Thyroid gland (tissue), 4 donors: ENCODE data around the gene SPTBN4.

Source experiments
- POLR2A ChIP-seq, 2 donors: fragments of 450-650 bp; IDR thresholded peaks; one replicate each; pipeline ENCODE4 v1.6.1; 2017; ENCODE audit warnings: antibody characterized with exemption in 2 of 2, mild to moderate bottlenecking in 2 of 2, moderate library complexity in 1 of 2
- TF ChIP-seq, protein P1 (sequence below), 6 experiments: fragments of 200-600 bp in 3 of 6; fragments of 450-650 bp in 3 of 6; sonication (generic) in 3 of 6; IDR thresholded peaks; one replicate each; pipeline ENCODE4 v1.5.1; 2016 to 2019; ENCODE audit warnings: antibody characterized with exemption in 6 of 6, mild to moderate bottlenecking in 2 of 6, inconsistent platforms in 1 of 6, moderate library complexity in 1 of 6

DNA sequence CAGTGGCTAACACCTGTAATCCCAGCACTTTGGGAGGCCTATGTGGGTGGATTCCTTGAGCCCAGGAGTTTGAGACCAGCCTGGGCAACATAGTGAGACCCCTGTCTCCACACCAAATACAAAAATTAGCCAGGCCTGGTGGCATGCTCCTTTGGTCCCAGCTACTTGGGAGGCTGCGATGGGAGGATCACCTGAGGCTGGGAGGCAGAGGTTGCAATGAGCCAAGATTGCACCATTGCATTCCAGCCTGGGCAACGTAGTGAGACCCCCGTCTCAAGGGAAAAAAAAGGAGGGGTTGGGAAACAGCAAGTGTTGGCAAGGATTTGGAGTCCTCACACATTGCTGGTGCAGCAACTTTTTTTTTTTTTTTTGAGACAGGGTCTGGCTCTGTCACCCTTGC, 19.2 kb downstream of the SPTBN4 start:
- TF ChIP-seq, protein P1, sequence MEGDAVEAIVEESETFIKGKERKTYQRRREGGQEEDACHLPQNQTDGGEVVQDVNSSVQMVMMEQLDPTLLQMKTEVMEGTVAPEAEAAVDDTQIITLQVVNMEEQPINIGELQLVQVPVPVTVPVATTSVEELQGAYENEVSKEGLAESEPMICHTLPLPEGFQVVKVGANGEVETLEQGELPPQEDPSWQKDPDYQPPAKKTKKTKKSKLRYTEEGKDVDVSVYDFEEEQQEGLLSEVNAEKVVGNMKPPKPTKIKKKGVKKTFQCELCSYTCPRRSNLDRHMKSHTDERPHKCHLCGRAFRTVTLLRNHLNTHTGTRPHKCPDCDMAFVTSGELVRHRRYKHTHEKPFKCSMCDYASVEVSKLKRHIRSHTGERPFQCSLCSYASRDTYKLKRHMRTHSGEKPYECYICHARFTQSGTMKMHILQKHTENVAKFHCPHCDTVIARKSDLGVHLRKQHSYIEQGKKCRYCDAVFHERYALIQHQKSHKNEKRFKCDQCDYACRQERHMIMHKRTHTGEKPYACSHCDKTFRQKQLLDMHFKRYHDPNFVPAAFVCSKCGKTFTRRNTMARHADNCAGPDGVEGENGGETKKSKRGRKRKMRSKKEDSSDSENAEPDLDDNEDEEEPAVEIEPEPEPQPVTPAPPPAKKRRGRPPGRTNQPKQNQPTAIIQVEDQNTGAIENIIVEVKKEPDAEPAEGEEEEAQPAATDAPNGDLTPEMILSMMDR (IDR thresholded peaks at IDR 0.05): no peak
- TF ChIP-seq POLR2A (IDR thresholded peaks at IDR 0.05): no peak
